Measurements from ENCODE around the gene ABCC6. TPM values are rescaled to one million over a fixed set of nuclear protein-coding genes. Genes with fewer than 3 reads are reported as not detected.

The ABCC6 gene
- total and polyA plus RNA-seq, 2 donors (not counting 1 experiment from before 2014, with no cell fraction given) = 0.27 TPM; not detected in 1

- H3K36me3 ChIP-seq (replicated peaks in 1 of 2; ENCODE audit: control extremely low read depth in 1 of 2, control insufficient read depth in 1 of 2, extremely low read depth in 1 of 2, insufficient read depth in 2 of 2, low read length in 1 of 2) = peaks cover 0 to 74% of the 10 kb centered on the region in 2 experiments
- H3K4me2 ChIP-seq (replicated peaks; ENCODE audit: low read depth, low read length, poor library complexity, severe bottlenecking) = no peak overlapping the region
- H2AFZ ChIP-seq (ENCODE audit: insufficient read depth, low read depth, low read length, poor library complexity, severe bottlenecking) = no peak overlapping the region
- Mint-ChIP-seq H3K4me3 (no peak overlapping the region), H3K9me3 (ENCODE audit: insufficient read depth) (no peaks in the 10 kb centered on the region), H3K4me1 (peaks cover 11% of the 10 kb centered on the region), H3K27me3 (no peaks in the 10 kb centered on the region), H3K27ac (no peak overlapping the region)
- TF ChIP-seq EZH2 (IDR thresholded peaks at IDR 0.05; ENCODE audit: borderline replicate concordance, insufficient read depth, low read depth, low read length, poor library complexity, severe bottlenecking) (no peak), CTCF (IDR thresholded peaks at IDR 0.05) (no peak)
- intact Hi-C loops (cut with micrococcal nuclease) = no loop called here
- CTCF ChIA-PET = no interaction called here
- 100% methylated on average over 3 of the region's 7 CpGs for WGBS (ENCODE audit: insufficient coverage)
- H4K20me1 ChIP-seq (ENCODE audit: control insufficient read depth, insufficient read depth, low read length, poor library complexity, severe bottlenecking) = no peaks in the 10 kb centered on the region
- H3K27ac ChIP-seq (ENCODE audit: low read length in 2 of 2) = no peak overlapping the region
- no peak overlapping the region for H3K4me3 ChIP-seq (ENCODE audit: control extremely low read depth in 1 of 5, extremely low read depth in 1 of 5, insufficient read depth in 1 of 5, low read depth in 2 of 5, low read length in 4 of 5)
- no peaks in the 10 kb centered on the region for H3K79me2 ChIP-seq (ENCODE audit: control insufficient read depth, insufficient read depth, low read length)
- DNase-seq = no peak
- ATAC-seq (ENCODE audit: low read depth) = no peak
- no peaks in the 10 kb centered on the region for H3K4me1 ChIP-seq (ENCODE audit: control insufficient read depth in 2 of 2, insufficient read depth in 2 of 2, low read length in 2 of 2)
- H3K9ac ChIP-seq (ENCODE audit: low read length) = no peak overlapping the region
- POLR2A ChIA-PET = no interaction called here
- peaks cover 0 to 4% (median 0%) of the 10 kb centered on the region in 3 donors for H3K9me3 ChIP-seq (ENCODE audit: control extremely low read depth in 1 of 3, control insufficient read depth in 2 of 3, insufficient read depth in 1 of 3, low read length in 2 of 3)
- H3K27me3 ChIP-seq (replicated peaks in 1 of 4; ENCODE audit: control extremely low read depth in 1 of 4, control insufficient read depth in 3 of 4, insufficient read depth in 4 of 4, low read length in 3 of 4) = no peaks in the 10 kb centered on the region
Observed at GRCh38 chr16:16141784-16142396, 81.4 kb downstream of the ABCC6 start.

- Mint-ChIP-seq H3K4me3 (no peak overlapping the region), H3K27me3 (no peaks in the 10 kb centered on the region), H3K9me3 (ENCODE audit: insufficient read depth) (no peaks in the 10 kb centered on the region), H3K27ac (no peak overlapping the region), H3K4me1 (peaks cover 11% of the 10 kb centered on the region)
- intact Hi-C loops (cut with micrococcal nuclease) = no loop called here
- WGBS (ENCODE audit: insufficient coverage) = 77% methylated on average over 7 of the region's 11 CpGs
- H3K27ac ChIP-seq (ENCODE audit: low read length in 2 of 2) = no peak overlapping the region
- no peaks in the 10 kb centered on the region for H3K27me3 ChIP-seq (replicated peaks in 1 of 4; ENCODE audit: control extremely low read depth in 1 of 4, control insufficient read depth in 3 of 4, insufficient read depth in 4 of 4, low read length in 3 of 4)
- CTCF ChIA-PET = no interaction called here
- TF ChIP-seq EZH2 (IDR thresholded peaks at IDR 0.05; ENCODE audit: borderline replicate concordance, insufficient read depth, low read depth, low read length, poor library complexity, severe bottlenecking) = no peak
- no peak for TF ChIP-seq CTCF (IDR thresholded peaks at IDR 0.05)
- DNase-seq (no peak), ATAC-seq (ENCODE audit: low read depth) (peak; percentile 10)
- no peak overlapping the region for H2AFZ ChIP-seq (ENCODE audit: insufficient read depth, low read depth, low read length, poor library complexity, severe bottlenecking)
- H3K4me1 ChIP-seq (ENCODE audit: control insufficient read depth in 2 of 2, insufficient read depth in 2 of 2, low read length in 2 of 2) = no peaks in the 10 kb centered on the region
- POLR2A ChIA-PET = no interaction called here
- no peaks in the 10 kb centered on the region for H4K20me1 ChIP-seq (ENCODE audit: control insufficient read depth, insufficient read depth, low read length, poor library complexity, severe bottlenecking)
- no peak overlapping the region for H3K4me2 ChIP-seq (replicated peaks; ENCODE audit: low read depth, low read length, poor library complexity, severe bottlenecking)
- peaks cover 0 to 4% (median 0%) of the 10 kb centered on the region in 3 donors for H3K9me3 ChIP-seq (ENCODE audit: control extremely low read depth in 1 of 3, control insufficient read depth in 2 of 3, insufficient read depth in 1 of 3, low read length in 2 of 3)
- no peak overlapping the region for H3K4me3 ChIP-seq (ENCODE audit: control extremely low read depth in 1 of 5, extremely low read depth in 1 of 5, insufficient read depth in 1 of 5, low read depth in 2 of 5, low read length in 4 of 5)
- H3K36me3 ChIP-seq (replicated peaks in 1 of 2; ENCODE audit: control extremely low read depth in 1 of 2, control insufficient read depth in 1 of 2, extremely low read depth in 1 of 2, insufficient read depth in 2 of 2, low read length in 1 of 2) = peaks cover 0 to 80% of the 10 kb centered on the region in 2 experiments
- no peak overlapping the region for H3K9ac ChIP-seq (ENCODE audit: low read length)
- H3K79me2 ChIP-seq (ENCODE audit: control insufficient read depth, insufficient read depth, low read length) = no peaks in the 10 kb centered on the region
Observed at GRCh38 chr16:16141141-16141540, 82.2 kb downstream of the ABCC6 start.
